ENCODE measurements around the gene GRB7.

- TF ChIP-seq POLR2A (IDR thresholded peaks at IDR 0.05) (no peak), CTCF (IDR thresholded peaks at IDR 0.05) (no peak)
Observed at GRCh38 chr17:39705786-39706348, 31.9 kb upstream of the GRB7 start.
